OCI-M1 (cell line): ENCODE results near the gene MED27.
"Not testable (repeated sequence)": the region's sequence is repeated elsewhere in the genome, so short reads cannot be mapped to it uniquely, and the experiment has no call there.

Experiments used
- DNase-seq: peaks from one replicate; lab custom pipeline; 2025; lab: John Stamatoyannopoulos, UW

The MED27 gene

GRCh38 chr9:131923132-131923671 lies 156.5 kb downstream of the MED27 start:
- no peak for DNase-seq

GRCh38 chr9:131921635-131922034 lies 158.0 kb downstream of the MED27 start:
- not testable (repeated sequence) for DNase-seq

DNA sequence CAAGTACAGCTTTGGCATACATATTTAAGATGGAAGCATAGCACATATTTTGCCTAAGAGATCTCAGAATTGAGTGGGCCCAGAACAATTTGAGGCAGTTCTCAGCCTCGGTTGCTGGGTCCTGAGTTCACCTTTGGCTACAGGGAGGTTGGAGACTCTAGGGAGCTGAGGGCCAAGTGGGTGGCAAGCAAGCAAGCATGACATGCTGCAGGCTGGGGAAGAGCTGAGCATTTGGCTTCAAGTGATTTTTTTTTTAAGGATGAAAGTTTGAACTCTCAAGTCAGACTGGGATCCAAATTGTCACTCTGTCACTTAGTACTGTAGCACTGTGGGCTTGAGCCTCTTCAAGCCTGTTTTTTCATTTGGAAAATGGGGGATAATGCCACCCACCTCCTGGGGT lies 160.5 kb downstream of the MED27 start:
- DNase-seq: no peak

- DNase-seq: no peak
These were observed 161.2 kb downstream of the MED27 start for GRCh38 chr9:131918481-131918880.

- no peak for DNase-seq
These were observed 162.7 kb downstream of the MED27 start for GRCh38 chr9:131917009-131917408.

GRCh38 chr9:131915181-131915580 lies 164.5 kb downstream of the MED27 start:
- DNase-seq: no peak

DNA sequence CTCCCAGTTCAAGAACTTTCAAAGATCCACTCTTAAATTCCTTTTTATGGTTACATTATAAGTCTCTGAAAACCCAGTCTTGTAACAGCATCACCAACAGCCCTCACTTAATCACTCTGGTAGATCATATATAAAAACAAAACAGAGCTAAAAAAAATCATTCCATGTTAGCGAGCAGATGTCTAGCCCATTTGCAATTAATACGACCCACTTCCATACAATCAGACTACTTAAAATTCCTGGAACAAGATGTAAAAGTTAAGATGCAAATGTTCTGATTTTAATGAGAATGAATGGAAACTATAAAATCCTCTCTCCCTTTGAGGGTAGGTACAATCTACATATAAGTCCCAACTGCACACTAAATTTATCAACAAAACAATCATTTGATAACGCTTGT lies 167.0 kb downstream of the MED27 start:
- no peak for DNase-seq

DNA sequence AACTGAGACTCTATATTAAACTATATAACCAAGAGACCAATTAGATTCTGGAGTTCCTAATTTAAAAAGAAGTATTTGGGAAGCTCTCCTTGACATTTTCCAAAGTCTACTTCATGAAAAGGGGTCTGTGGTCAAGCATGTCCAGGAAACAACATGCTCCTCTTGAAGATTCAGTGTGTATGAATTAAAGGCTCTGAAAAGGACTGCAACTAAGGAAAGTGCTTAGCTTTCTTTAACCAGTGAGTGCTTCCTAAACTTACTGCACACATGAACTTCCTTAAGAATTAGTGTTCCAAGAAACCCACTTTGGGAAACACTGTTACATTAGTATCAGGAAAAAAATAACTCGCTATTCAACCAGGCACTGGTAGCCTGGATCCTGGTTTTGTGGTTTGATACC lies 167.6 kb downstream of the MED27 start:
- DNase-seq: no peak

- DNase-seq: no peak
These were observed 169.1 kb downstream of the MED27 start for GRCh38 chr9:131910572-131910971.

DNA sequence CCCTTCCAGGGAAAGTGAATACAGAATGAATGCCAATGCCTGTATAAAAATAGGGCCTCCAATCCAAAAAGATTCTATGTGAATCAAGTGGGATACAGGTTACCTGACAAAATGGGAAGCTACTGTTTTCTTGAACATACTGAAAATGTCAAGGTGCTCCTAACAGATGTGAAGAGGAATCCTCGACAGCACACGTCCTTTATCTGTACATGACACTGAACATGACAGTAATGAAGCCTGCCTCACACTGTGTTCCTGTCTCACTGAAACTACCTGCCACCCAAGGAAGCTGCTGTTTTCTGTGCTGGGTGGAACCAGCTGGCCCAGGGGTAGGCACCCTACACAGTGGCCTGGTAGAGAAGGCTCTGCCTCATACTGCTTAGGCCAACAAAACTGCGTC lies 174.5 kb downstream of the MED27 start:
- DNase-seq: no peak

- DNase-seq: no peak
These were observed 180.1 kb downstream of the MED27 start for GRCh38 chr9:131899296-131900228.

GRCh38 chr9:131892902-131893500 lies 186.7 kb downstream of the MED27 start:
- no peak for DNase-seq

- DNase-seq: no peak
These were observed 187.4 kb downstream of the MED27 start for GRCh38 chr9:131892162-131892707.

DNA sequence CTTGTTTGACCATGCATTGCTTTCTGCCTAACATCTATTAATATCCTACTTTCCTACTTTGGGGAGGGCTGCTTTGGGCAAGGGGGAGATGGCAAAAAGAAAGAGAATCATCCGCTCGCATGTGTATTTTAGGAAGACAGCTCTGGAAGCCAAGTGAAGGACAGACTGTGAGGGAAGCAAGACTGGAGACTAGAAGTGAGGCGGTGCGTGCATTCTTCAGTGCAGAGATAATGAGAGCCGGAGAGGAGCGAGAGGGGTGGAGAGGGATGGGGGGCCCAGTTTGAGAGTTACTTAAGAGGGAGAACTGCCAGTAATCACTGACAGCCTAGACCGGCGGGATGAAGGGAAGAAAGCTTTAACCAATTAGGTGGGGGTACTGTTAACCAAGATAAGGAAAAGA lies 188.1 kb downstream of the MED27 start:
- no peak for DNase-seq

DNA sequence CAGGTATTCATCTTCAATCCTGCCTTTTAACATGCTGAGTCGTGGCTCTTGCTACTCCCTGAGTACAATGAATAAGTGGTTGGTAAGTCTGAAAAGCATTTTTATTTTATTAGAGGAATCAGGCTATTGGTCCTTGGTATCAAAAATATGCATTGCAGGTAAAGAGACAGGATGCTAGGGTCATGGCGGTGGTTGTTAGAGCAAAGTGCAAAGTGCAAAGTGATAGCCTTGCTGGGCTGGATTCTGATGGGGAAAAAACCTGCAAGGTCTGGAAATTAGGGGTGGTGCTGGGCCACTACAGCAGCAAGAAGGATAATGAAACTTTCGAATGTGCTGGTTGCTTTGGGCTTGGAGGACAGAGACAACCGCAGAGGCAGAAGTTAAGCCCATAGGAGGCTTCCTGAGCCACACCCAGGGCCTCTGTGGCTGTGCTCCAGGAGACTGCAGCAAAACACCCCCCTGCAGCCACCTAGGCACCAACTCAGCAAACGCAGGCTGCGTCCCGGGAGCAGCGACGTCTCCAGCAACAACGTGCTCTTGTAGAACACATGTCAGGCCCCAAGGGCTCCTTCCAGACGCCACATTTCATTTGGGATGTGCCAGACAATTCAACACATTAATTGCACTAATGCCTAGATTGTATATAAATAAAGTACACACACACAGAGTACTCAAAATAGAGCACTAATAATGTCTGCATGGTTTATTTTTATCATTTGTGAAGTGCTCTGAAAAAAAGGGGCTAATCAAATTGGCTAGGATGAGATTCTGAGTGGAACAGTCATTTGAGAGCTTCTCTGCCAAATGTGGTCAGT lies 190.0 kb downstream of the MED27 start:
- DNase-seq: no peak

DNA sequence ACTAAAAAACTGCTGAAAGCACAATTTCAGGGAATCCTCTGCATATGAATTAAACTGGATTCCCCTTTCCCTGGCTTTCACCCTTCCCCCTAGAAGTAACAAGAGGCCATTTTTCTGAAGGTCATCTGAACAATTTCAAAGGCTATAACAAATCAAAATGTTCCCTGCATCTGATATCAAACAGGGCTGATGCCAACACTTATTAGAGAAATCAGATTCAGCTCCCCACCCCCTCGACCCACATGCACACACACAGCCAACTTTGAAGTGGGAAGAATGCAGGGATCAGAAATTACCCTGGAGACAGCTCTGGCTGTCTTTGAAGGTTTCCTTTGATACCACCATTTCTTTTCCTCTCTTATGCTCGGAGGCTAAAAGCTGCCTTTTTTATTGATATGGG lies 190.7 kb downstream of the MED27 start:
- no peak for DNase-seq

GRCh38 chr9:131887680-131888079 lies 192.0 kb downstream of the MED27 start:
- DNase-seq: no peak

- DNase-seq: no peak
These were observed 192.8 kb downstream of the MED27 start for GRCh38 chr9:131886826-131887225.

DNA sequence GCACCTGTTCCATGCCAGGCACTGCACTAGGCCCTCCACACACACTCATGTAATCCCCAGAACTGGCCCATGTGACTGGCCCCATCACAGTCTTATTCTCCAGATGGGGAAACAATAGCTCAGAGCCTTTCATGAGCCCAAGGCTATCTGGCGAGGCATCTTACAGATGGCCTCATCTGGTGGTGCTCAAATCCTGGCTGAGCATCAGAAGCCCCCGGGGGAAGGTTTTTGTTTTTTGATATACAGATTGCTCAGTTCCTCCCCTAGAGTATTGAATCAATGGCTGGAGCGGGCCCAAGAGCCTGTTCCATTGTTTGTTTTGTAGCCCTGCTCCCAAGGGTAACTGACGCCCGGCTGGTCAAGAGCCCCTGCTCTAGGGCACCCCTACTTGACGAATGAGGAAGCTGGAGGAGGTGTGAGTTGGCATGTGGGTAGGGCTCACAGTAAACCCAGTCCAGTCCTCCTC lies 194.5 kb downstream of the MED27 start:
- no peak for DNase-seq

DNA sequence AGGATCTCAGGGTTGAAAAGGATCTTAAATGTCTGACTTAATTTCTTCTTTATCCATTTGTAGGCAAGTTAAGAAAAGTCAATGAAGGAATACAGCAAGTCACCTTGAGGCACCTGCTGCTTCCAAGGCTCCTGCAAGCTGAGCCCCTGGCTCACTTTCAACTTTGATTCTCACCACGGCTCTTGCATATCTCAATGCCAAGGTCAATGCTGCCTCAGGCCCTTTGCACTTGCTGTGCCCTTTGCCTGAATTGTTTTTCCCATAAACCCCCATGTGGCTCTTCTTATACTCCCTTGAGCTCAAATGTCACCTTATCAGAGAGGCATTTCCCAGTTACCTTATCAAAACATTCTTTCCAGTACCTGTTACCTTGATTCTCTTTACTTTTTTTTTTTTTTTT lies 195.4 kb downstream of the MED27 start:
- no peak for DNase-seq

DNA sequence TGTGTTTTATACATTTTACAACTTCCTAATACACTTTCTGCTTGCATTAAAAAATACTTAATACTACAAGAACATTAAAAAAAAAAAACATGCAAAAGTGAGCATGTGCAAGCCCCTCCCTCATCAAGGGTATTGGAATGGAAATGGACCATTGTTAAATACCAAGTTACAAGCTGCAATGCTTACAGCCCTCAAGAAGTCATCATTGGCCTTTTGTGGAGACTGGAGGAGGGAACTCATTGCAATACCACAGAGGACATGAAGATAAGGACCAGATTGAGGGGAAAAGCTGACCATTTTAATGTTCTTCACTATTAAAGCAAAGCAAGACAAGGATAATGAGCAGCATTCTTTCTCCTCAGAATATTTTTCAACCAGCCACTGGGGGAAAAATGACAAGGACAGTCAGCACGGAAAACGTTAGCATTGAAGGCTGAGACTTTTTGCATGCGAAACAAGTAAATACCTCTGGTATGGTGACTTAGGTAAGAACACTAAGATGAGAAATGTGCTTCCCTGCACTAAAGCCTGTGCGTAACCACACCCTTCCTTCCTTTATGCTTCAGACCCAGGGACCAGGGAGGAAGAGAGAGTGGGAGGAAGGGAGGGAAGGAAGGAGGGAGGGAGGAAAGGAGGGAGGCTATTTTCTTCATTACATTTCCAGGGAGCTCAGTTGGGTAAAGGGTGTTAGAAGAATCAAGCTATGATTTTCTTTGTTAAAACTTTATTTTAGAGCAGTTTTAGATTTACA lies 198.7 kb downstream of the MED27 start:
- DNase-seq: peak; percentile 1
